Eye (tissue), 1 donor: ENCODE data around the gene TMEM150C.
"Not testable (repeated sequence)": the region's sequence is repeated elsewhere in the genome, so short reads cannot be mapped to it uniquely, and the experiment has no call there.

Experiments
- DNase-seq: peaks from one replicate; pipeline ENCODE4 v3.0.0-alpha.2; 2015

The TMEM150C gene

GRCh38 chr4:82567444-82567843 is 5.7 kb upstream of the TMEM150C start:
- DNase-seq, result no peak

- DNase-seq, result no peak
Measured at GRCh38 chr4:82562564-82562854, 721 bp upstream of the TMEM150C start.

GRCh38 chr4:82560853-82561785 is 669 bp downstream of the TMEM150C start:
- peak; percentile 66 for DNase-seq

DNA sequence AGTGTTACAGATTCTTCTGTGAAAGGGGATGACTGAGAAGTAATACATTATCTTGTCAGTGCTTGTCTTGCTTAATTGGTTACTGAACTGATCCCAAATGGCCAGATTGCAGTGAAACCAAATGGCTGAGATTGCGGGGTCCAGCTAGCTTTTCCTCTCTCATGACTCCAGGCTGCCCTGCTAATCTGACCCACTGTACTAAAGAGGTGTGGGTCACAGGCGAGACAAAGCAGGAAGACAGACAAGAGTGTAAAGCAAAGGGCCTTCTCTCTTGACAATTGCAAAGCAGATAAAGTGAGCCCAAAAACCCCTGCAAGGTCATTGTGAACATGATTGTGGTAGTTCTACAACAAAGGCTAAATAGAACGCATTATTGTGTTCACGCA is 2.1 kb downstream of the TMEM150C start:
- DNase-seq, result no peak

GRCh38 chr4:82559090-82559734 is 2.6 kb downstream of the TMEM150C start:
- not testable (repeated sequence) for DNase-seq

- DNase-seq, result peak; percentile 9
Measured at GRCh38 chr4:82555276-82555675, 6.5 kb downstream of the TMEM150C start.

DNA sequence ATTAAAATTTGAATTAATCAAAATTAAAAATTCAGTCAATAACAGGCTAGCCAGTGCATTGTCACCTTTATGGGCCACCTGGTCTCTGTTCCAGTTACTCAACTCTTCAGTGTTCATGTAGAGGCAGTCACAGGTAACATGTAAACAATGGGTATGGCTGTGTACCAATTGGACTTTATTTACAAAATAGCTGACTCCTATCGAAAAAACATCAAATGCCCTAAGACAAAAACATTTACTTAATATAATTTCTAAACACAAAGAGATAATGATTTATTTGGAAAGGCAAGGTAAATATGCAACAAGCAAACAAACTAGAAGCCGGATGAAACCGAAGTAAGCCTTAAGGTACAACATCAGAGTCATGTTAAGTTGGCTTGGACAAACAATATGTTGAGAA is 8.8 kb downstream of the TMEM150C start:
- DNase-seq, result no peak

DNA sequence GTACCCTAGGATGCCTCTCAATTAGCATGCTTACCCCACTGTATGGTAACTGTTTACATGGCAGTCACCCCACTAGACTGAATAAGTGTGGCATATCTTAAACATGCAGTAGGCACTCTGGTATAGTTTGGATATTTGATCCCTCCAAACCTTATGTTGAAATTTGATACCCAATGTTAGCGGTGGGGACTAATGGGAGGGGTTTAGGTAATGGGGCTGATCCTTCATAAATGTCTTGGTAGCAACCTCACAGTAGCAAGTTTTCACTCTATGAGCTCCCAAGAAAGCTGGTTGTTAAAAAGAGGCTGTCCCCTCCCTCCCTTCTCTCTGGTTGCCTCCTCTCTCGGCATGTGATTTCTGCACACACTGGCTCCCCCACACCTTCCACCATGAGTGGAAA is 10.1 kb downstream of the TMEM150C start:
- no peak for DNase-seq

- DNase-seq, result not testable (repeated sequence)
Measured at GRCh38 chr4:82547850-82548249, 13.9 kb downstream of the TMEM150C start.

DNA sequence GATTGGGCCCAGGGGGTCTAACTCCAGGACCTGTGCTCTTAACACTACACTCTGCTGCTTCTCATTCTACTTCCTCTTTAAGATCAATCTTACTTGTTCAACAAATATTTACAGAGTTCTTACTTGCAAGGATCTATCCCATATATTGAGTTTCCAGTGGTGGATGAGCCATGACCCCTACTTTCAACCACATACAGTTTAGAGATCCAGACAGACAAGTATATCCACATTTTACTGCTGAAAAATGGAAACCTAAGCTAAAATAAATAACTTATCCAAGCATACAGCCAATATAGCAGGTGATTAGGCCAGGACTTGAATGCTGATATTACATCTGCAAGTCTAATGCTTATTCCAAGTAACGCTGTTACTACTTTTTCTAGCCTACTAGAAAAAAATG is 18.7 kb downstream of the TMEM150C start:
- no peak for DNase-seq

DNA sequence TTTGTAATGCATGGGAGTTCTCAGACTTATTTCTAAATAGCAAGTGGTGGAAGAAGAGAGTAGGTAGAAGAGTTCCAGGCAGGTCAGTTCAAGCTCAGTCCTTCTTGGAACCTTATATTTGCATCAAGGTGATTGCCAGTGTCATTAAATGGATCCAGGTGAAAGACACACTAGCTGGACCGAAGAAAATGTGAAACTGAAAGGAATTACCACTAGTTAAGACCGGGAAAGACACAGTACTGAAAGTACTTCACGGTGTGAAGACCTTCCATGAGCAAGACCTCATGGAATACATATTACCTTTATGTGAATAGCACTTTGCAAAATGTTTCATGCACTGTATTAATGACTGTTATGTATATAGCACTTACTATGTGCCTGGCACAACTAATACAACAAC is 19.1 kb downstream of the TMEM150C start:
- DNase-seq, result no peak

DNA sequence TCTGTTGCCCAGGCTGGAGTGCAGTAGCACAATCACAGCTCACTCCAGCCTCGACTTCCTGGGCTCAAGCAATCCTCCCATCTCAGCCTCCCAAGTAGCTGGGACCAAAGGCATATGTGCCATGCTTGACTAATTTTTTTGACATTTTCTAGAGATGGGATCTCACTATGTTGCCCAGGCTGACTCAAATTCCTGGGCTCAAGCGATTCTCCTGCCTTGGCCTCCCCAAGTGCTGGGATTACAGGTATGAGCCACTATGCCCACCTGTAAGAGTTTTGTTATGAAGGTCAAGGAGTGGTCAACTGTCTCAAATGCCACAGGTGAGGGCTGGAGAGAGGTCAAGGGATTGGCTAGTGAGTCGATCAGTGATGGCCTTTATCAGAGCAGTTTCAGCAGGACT is 32.5 kb downstream of the TMEM150C start:
- no peak for DNase-seq

- DNase-seq, result no peak
Measured at GRCh38 chr4:82528868-82529267, 32.9 kb downstream of the TMEM150C start.

DNA sequence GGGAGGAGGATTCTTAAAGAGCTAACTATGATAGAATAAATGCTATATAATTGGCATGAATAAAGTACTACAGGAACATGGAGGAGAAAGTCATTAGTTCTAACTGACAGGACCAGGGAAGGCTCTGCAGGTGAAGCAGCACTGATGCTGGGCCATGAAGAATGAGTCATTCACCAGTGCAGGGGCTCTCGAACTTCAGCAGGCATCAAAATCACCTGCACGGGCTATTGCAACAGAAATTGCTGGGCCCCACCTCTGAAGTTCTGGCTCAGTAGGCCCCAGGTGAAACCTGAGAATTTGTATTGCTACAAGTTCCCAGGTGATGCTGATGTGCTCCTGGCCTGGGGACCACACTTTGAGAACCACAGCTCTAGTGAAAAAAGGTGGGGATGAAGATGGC is 33.7 kb downstream of the TMEM150C start:
- DNase-seq, result no peak

- peak; percentile 19 for DNase-seq
Measured at GRCh38 chr4:82525307-82525911, 36.4 kb downstream of the TMEM150C start.

- no peak for DNase-seq
Measured at GRCh38 chr4:82524570-82525152, 37.1 kb downstream of the TMEM150C start.

GRCh38 chr4:82523179-82523578 is 38.6 kb downstream of the TMEM150C start:
- DNase-seq, result peak; percentile 21

DNA sequence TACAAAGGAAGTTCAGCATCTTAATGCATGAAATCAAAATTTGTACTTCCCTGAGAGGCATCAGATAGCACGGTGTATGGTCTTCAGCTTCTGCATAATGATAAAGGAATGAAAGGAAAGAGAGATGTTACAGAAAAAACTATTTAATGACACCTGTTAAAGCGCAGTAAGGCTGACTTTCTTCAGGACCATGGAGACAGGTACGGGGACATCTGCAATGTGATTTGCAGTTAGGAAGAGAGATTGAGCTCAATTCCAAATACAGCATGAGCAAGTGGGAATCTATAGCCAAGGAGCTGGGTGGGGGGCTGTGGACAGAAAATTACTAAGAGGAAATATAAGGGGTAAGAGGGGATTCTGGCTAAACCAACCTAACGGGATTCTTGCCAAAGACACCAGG is 39.3 kb downstream of the TMEM150C start:
- no peak for DNase-seq

DNA sequence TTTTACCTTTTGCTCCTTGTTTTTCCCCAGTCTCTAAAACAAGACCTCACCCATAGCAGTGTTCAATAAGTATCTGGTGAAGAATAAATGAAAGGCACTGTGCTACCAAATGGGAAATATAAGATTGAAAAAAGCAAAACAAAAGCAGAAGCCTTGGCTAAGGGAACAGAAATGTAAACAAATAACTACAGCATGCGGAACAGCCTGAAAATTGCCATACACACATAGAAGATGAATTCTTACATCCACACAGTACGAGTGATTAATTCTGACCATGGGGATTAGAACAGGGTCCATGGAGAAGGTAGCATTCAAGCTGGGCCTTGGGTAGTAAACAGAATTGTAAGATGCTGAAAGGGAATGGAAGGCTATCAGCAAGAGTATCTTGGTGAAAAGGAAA is 40.5 kb downstream of the TMEM150C start:
- no peak for DNase-seq

- DNase-seq, result no peak
Measured at GRCh38 chr4:82519776-82520175, 42.0 kb downstream of the TMEM150C start.

DNA sequence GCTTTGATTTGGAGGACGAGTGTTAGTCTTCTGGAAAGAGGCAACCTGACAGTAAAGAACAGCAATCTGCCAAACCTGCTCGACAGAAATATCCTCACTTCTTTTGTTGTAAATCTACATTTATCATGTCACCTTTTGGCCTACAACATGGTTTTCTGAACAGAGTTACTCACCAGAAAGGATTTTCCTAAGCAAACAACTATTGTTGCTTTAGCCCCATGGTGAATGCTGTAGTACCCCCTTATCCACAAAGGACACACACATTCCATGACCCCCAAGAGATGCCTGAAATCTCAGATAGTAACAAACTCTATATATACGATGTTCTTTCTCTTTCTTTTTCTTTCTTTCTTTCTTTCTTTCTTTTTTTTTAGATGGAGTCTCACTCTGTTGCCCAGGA is 42.7 kb downstream of the TMEM150C start:
- DNase-seq, result no peak

GRCh38 chr4:82517043-82517442 is 44.7 kb downstream of the TMEM150C start:
- DNase-seq, result no peak

DNA sequence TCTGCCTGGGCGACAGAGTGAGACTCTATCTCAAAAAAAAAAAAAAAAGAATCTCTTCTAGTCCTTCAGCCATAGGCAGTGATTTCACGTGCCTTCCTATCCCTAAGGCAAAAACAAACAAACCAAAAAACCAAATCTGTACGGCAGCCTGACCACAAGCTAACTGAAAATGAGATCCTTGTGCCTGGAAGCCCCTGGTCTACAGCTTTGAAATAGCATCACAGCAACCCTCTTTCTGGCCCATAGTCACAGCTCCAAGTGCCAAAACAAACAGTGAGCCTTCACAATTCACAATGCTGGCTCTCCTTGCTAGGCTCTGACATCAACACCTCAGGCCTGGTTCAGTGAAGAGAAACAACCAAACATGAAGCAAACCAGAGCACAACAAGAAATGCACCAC is 46.1 kb downstream of the TMEM150C start:
- DNase-seq, result peak; percentile 34

GRCh38 chr4:82513382-82513781 is 48.4 kb downstream of the TMEM150C start:
- DNase-seq, result no peak
